K562 (cell line): ENCODE data around the gene USP12.

Source experiments
- ARID1B ChIP-seq: fragments of 450-650 bp; IDR thresholded peaks from 2 replicates; pipeline ENCODE4 v1.6.1; 2016; ENCODE audit warnings: antibody characterized with exemption, mild to moderate bottlenecking, inconsistent platforms
- CTCF ChIP-seq, 3 experiments: IDR thresholded peaks in 2 of 3; conservative IDR thresholded peaks in 1 of 3; 2 replicates each; pipeline ENCODE4 v1.5.1; 2011 to 2012; ENCODE audit warnings: low read length in 3 of 3, mild to moderate bottlenecking in 3 of 3, control low read depth in 2 of 3, improper control_type of control experiment in 1 of 3, inconsistent platforms in 1 of 3, low read depth in 1 of 3, mixed read lengths in 1 of 3, moderate library complexity in 1 of 3; ENCODE audit not compliant: insufficient read depth in 2 of 3
- HDGF ChIP-seq: fragments of 450-650 bp; IDR thresholded peaks from 2 replicates; pipeline ENCODE4 v1.6.1; 2016
- JUND ChIP-seq, 2 experiments: IDR thresholded peaks; 2 replicates in 1 of 2; 3 replicates in 1 of 2; pipeline ENCODE4 v1.6.1; 2011; ENCODE audit warnings: borderline replicate concordance in 2 of 2, low read depth in 2 of 2, low read length in 2 of 2, improper control_type of control experiment in 1 of 2, missing biosample characterization in 1 of 2, missing genetic modification characterization in 1 of 2, missing genetic modification reagents in 1 of 2
- PTRF ChIP-seq: fragments of 450-650 bp; IDR thresholded peaks from 2 replicates; pipeline ENCODE4 v1.6.1; 2016; ENCODE audit warnings: mild to moderate bottlenecking, missing genetic modification characterization, missing compliant biosample characterization
- RB1 ChIP-seq: fragments of 450-650 bp; IDR thresholded peaks from 2 replicates; pipeline ENCODE4 v1.6.1; 2017; ENCODE audit warnings: low read depth, mild to moderate bottlenecking
- RHOXF2B ChIP-seq: fragments of 250-450 bp; sonication (Bioruptor Pico); conservative IDR thresholded peaks from 2 replicates; pipeline ENCODE4 v1.5.1; 2021
- SIX5 ChIP-seq, 2 experiments: IDR thresholded peaks; 2 replicates each; pipeline ENCODE4 v1.6.1; 2011; ENCODE audit warnings: low read length in 2 of 2, borderline replicate concordance in 1 of 2, low read depth in 1 of 2, mild to moderate bottlenecking in 1 of 2, moderate library complexity in 1 of 2; ENCODE audit not compliant: insufficient read depth in 1 of 2
- SMARCE1 ChIP-seq: fragments of 450-650 bp; IDR thresholded peaks from 2 replicates; pipeline ENCODE4 v1.7.1; 2016; ENCODE audit warnings: mild to moderate bottlenecking
- TF ChIP-seq, protein P1 (sequence below): sonication (generic); formaldehyde crosslinking; IDR thresholded peaks from 2 replicates; pipeline ENCODE4 v1.5.0; 2020; ENCODE audit warnings: missing genetic modification reagents
- TF ChIP-seq, protein P2 (sequence below): sonication (generic); formaldehyde crosslinking; IDR thresholded peaks from 2 replicates; pipeline ENCODE4 v1.8.1; 2022; ENCODE audit warnings: missing genetic modification reagents
- TF ChIP-seq, protein P3 (sequence below): fragments of 450-650 bp; IDR thresholded peaks from 2 replicates; pipeline ENCODE4 v1.6.1; 2016; ENCODE audit warnings: low read depth

DNA sequence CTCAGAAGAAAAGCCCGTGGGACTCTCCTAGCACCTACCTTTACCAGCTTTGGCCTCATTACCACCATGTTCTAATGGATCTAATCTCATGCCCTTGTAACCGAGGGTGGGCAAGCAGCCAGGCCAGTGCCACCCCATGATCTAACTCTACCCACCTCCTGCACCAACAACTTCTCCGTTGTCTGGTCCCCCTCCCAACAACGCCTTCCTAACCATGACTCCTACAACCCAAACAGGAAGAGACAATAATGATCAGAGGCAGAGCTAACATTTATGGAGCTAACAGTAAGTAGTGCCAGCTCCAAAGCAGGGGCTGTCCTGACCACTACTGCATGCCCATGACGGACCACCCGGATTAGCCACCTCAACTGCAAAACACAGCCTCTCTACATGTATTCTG lies 3.5 kb downstream of the USP12 start:
- TF ChIP-seq SIX5 (IDR thresholded peaks at IDR 0.05; ENCODE audit: borderline replicate concordance in 1 of 2, insufficient read depth in 1 of 2, low read depth in 1 of 2, low read length in 2 of 2): no peak
- no peak for TF ChIP-seq RHOXF2B (CRISPR knock-in tag)
- TF ChIP-seq, protein P1, sequence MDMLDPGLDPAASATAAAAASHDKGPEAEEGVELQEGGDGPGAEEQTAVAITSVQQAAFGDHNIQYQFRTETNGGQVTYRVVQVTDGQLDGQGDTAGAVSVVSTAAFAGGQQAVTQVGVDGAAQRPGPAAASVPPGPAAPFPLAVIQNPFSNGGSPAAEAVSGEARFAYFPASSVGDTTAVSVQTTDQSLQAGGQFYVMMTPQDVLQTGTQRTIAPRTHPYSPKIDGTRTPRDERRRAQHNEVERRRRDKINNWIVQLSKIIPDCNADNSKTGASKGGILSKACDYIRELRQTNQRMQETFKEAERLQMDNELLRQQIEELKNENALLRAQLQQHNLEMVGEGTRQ (CRISPR knock-in tag): no peak
- no peak for TF ChIP-seq HDGF
- no peak for TF ChIP-seq PTRF (tag)
- TF ChIP-seq, protein P2, sequence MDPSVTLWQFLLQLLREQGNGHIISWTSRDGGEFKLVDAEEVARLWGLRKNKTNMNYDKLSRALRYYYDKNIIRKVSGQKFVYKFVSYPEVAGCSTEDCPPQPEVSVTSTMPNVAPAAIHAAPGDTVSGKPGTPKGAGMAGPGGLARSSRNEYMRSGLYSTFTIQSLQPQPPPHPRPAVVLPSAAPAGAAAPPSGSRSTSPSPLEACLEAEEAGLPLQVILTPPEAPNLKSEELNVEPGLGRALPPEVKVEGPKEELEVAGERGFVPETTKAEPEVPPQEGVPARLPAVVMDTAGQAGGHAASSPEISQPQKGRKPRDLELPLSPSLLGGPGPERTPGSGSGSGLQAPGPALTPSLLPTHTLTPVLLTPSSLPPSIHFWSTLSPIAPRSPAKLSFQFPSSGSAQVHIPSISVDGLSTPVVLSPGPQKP (CRISPR knock-in tag): no peak
- TF ChIP-seq RB1: no peak
- TF ChIP-seq SMARCE1: no peak
- TF ChIP-seq JUND (IDR thresholded peaks at IDR 0.05; ENCODE audit: borderline replicate concordance, low read depth, low read length): no peak
- no peak for TF ChIP-seq JUND (tag; IDR thresholded peaks at IDR 0.05; ENCODE audit: borderline replicate concordance, low read depth, low read length)
- TF ChIP-seq, protein P3, sequence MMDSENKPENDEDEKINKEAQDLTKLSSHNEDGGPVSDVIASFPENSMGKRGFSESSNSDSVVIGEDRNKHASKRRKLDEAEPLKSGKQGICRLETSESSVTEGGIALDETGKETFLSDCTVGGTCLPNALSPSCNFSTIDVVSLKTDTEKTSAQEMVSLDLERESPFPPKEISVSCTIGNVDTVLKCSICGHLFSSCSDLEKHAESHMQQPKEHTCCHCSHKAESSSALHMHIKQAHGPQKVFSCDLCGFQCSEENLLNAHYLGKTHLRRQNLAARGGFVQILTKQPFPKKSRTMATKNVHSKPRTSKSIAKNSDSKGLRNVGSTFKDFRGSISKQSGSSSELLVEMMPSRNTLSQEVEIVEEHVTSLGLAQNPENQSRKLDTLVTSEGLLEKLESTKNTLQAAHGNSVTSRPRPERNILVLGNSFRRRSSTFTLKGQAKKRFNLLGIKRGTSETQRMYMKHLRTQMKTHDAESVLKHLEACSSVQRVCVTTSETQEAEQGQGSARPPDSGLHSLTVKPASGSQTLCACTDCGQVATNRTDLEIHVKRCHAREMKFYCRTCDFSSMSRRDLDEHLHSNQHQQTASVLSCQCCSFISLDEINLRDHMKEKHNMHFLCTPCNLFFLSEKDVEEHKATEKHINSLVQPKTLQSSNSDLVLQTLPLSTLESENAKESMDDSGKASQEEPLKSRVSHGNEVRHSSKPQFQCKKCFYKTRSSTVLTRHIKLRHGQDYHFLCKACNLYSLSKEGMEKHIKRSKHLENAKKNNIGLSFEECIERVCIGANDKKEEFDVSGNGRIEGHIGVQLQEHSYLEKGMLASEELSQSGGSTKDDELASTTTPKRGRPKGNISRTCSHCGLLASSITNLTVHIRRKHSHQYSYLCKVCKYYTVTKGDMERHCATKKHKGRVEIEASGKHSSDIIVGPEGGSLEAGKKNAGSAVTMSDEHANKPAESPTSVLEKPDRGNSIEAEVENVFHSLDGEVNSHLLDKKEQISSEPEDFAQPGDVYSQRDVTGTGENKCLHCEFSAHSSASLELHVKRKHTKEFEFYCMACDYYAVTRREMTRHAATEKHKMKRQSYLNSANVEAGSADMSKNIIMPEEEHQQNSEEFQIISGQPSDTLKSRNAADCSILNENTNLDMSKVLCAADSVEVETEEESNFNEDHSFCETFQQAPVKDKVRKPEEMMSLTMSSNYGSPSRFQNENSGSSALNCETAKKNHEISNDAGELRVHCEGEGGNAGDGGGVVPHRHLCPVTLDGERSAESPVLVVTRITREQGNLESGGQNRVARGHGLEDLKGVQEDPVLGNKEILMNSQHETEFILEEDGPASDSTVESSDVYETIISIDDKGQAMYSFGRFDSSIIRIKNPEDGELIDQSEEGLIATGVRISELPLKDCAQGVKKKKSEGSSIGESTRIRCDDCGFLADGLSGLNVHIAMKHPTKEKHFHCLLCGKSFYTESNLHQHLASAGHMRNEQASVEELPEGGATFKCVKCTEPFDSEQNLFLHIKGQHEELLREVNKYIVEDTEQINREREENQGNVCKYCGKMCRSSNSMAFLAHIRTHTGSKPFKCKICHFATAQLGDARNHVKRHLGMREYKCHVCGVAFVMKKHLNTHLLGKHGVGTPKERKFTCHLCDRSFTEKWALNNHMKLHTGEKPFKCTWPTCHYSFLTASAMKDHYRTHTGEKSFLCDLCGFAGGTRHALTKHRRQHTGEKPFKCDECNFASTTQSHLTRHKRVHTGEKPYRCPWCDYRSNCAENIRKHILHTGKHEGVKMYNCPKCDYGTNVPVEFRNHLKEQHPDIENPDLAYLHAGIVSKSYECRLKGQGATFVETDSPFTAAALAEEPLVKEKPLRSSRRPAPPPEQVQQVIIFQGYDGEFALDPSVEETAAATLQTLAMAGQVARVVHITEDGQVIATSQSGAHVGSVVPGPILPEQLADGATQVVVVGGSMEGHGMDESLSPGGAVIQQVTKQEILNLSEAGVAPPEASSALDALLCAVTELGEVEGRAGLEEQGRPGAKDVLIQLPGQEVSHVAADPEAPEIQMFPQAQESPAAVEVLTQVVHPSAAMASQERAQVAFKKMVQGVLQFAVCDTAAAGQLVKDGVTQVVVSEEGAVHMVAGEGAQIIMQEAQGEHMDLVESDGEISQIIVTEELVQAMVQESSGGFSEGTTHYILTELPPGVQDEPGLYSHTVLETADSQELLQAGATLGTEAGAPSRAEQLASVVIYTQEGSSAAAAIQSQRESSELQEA: no peak
- TF ChIP-seq CTCF (IDR thresholded peaks at IDR 0.05 in 2 of 3, conservative IDR thresholded peaks at IDR 0.05 in 1 of 3; ENCODE audit: insufficient read depth in 2 of 3, low read depth in 1 of 3, low read length in 3 of 3): no peak
- TF ChIP-seq ARID1B: no peak
